HG02610 (cell line): Measurements from ENCODE around the gene EGFR.

Source experiments
- ATAC-seq: cut with Tn5 transposase; IDR thresholded peaks from one replicate; pipeline ENCODE4 v1.9.1; 2021; ENCODE audit warnings: mild to moderate bottlenecking, moderate library complexity; ENCODE audit not compliant: unreplicated experiment

The EGFR gene

DNA sequence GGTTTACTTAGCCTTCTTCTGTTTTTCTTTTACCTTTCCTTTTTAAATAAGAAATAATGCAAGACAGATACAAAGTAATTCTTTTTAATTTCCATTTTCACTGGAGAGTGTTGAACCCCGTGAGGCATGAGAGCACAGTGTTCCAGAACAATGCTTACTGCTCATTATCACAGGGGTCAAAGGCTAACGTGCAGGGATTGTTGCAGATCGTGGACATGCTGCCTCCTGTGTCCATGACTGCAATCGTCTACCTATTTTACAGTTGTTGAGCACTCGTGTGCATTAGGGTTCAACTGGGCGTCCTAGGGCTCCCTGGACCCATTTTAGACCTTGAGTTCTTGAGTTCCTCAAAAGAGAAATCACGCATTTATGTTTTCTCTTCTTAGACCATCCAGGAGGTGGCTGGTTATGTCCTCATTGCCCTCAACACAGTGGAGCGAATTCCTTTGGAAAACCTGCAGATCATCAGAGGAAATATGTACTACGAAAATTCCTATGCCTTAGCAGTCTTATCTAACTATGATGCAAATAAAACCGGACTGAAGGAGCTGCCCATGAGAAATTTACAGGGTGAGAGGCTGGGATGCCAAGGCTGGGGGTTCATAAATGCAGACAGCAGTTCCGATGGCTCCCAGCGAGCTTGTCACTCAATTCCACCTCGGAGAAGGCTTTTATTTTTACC, 124.2 kb downstream of the EGFR start:
- ATAC-seq: no peak

DNA sequence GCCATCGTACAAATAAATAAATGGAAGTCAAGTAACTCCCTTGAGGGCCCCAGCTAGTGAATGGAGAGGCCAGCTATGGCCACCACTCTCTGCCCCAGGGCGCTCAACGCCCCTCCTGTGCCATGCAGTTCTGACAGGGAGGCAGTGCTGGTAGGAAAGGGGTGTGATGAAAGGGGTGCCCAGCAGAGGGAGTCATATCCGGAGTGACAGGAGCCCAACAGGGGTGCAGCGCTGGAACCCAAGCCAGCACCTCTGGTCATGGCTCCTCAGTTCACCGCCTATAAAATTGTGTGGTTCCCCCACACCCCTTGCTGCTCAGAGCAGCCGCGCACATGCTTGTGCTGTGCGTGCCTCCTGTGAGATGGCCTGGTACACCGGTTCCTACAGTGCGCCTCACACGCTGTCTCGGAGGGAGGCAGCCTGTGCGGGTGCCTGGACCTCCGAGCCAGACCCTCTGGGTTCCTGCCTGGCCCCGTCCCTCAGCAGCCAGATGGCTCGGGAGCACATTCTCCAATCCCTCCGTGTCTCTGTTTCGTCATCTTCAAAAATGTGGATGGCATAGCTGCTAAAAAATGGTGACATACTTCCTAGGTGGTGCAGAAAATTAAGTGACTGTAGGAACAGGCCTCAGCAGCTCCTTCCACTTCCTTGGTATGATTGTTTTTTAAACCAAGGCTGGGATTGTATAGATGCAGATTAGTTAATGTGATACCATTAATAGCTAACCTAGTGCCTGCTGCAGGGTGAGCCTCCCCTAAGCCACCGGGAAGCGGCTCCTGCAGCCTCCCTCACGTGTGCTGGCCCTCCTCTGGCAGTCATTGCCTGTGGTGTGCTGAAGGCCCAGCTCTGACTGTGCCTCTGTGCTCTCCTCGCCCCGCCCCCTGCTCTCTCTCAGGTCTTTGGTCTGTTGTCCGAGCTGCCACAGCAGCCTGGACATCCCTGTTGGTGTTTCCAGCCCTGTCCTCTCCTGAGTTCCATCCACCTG, 125.8 kb downstream of the EGFR start:
- ATAC-seq: no peak

DNA sequence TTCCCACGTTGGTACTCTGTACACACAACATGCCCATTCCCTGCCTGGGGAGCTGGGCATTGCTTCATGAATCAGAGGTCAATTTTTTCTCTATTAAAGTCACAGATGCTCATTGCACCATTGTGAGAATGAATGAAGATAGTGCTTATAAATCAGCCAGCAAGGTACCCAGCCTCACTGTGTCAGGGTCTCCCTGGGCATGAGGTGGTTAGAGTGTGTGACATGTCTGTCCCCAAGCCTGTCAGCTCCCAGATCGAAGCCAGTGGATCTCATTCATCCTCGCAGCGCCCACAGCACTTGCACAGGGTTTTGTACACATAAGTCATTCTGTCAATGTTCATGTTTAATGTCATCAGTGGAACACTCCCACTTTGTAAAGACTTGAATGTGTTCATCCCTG, 126.8 kb downstream of the EGFR start:
- ATAC-seq: no peak

DNA sequence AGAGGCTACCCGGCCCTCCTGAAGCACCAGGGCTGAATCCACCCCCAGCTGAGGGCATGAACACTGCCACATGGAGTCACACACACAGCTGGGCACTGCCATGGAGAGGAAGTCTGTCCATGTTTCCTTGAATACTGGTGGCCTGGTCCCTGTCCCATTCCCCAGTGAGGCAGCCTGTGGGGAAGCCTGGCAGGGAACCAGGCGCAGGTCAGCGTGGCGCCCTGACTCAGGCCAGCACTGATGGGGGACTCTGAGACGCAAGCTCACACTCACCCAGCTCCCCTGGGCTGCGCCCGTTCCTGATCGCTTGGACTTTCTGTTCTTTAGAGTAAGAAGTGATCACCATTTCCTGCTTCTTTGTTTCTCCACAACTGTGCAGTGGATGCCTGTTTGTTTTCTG, 128.3 kb downstream of the EGFR start:
- ATAC-seq: no peak

DNA sequence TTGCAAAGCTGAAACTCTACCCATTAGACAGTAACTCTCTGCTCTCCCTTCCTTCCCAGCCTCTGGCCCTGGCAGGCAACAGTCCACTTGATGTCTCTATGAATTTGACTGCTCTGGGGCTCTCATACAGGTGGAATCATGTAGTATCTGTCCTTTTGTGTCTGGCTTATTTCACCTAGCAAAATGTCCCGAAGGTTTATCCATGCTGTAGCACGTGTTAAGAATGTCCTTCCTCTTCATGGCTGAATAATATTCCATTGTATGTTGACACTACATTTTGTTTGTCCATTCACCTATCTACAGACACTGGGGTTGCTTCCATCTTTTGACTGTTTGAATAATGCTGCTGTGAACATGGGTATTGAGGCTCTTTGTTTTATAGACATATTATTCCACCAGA, 128.9 kb downstream of the EGFR start:
- ATAC-seq: no peak

DNA sequence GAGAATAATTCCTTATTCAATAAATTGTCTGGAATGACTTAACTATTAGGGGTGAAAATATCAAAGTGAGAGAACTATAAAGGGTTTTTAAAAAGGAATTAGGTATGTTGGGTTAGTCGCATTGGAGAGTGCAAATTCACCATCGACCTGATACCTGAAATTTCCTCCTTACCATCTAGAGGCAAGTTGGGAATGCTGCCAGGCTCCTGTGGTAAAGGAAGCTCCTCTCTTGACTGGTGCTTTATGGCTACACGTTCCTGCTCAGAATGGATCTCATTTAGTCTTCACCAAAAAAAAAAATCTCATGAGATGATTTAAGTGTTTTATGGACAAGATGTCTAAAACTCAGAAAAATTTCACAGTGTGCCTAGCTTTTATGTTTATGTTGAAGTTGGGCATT, 129.8 kb downstream of the EGFR start:
- no peak for ATAC-seq

DNA sequence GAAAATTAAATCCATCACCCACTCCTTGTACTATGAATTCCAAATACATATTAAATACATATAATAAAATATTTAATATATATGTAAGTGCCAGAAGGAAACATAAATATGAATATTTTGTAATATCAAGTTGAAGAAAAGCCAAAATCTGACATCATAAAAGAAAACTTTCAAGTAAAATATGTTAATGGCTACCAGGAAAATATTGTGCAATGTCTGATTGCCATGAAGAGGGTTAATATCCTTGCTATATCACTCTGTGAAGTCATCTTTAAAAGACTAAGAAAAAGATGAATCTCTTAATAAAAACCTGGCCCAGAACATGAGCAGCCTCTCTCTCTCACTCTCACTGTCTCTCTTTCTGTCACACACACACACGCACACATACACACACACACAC, 130.2 kb downstream of the EGFR start:
- no peak for ATAC-seq

DNA sequence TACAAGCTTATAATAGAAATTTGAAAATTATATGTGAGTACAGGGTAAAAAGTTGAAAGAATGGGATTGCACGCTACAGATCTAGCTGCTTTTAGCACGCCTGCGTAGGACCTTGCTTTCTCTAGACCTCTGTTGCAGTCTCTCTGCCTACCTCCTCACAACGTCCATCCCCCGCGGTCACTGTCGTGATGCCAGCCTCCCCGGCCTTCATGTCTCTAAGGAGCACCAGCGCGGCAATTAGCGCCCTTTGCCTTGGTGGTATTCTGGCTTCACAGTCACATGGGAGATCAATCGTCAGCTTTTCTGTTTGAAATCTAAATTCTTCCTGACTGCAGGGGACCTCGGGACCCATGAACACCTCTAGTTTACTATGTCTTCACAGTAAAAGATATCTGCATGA, 131.3 kb downstream of the EGFR start:
- no peak for ATAC-seq

DNA sequence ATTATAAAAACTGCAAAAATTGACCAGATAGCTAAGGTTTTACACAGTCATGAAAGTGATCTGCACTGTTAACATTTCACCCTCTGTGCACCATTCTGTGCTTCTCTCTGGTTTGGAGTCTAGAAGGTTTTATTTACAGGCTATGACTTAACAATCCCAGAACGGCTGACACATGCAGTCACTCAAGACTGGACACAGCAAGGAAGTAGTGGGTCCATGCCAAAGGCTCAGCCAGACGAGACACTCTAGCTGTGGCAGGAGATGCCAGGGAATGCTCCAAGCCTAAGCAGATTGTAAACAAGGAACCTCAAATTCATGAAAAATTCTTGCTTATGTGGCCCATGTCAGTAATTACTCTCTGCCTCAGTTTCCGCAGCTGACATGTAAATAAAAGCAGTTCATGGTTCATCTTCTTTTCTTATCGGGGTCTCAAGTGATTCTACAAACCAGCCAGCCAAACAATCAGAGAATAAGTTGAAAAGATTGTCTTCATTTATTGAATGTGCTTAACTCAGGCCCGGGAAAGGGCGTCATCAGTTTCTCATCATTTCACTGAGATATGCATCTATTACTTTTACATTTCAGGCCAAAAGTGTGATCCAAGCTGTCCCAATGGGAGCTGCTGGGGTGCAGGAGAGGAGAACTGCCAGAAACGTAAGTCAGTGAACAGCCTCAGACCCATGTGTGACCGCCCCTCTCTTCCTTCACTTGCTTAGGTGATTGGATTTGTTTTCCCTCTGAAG, 132.1 kb downstream of the EGFR start:
- no peak for ATAC-seq

DNA sequence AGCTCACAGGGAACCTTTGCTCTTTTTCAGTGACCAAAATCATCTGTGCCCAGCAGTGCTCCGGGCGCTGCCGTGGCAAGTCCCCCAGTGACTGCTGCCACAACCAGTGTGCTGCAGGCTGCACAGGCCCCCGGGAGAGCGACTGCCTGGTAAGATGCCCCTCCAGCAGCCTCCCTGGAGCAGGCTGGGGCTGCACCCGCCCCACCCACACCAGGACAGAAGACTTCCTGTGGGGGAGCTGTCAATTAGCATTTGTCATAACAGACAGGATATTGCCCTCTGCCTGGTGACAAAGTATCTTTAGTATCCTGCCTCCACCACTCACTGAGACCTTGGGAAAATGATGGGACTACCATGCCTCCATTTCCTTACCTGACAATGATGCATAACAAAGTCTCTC, 133.7 kb downstream of the EGFR start:
- no peak for ATAC-seq

DNA sequence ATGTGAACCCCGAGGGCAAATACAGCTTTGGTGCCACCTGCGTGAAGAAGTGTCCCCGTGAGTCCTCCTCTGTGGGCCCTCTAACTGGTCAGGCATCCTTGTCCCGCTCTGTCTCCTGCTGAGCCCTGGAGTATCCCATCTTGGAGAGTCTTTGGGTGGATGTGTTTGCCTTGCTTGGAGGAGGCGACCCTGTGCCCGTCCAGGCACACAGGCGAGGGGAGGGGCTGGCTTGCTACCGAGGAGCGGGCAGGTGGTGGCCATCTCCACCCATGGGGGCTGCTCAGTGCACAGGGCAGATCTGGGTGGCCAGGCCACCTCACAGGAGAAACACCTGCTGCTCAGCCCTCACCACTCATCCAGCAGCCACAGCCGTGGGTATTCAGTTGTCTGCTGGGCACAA, 135.3 kb downstream of the EGFR start:
- no peak for ATAC-seq

DNA sequence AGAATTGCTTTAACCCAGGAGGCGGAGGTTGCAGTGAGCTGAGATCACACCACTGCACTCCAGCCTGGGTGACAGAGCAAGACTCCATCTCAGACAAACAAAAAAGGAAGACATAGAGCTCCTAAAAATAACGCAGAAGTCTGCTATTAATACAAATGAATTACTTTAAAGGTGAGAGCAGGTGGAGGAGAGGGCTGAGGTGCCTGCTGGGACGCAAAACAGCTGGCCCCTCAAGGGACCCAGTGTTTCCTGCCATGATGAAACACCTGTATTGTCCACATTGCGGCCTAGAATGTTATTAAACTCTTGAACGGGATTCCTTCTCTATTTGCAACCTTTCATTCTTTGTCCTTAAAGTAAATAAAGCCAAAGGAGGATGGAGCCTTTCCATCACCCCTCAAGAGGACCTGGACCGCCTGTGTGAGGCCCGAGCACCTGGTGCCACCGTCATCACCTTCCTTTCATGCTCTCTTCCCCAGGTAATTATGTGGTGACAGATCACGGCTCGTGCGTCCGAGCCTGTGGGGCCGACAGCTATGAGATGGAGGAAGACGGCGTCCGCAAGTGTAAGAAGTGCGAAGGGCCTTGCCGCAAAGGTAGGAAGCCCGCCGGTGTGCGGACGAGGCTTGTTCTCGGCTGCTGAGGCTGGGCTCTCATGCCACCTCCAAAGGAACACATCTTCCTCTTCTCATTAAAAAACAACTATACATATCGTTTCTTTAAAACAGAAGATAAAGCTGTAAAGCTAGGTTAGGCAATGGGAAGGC, 136.7 kb downstream of the EGFR start:
- ATAC-seq: no peak

DNA sequence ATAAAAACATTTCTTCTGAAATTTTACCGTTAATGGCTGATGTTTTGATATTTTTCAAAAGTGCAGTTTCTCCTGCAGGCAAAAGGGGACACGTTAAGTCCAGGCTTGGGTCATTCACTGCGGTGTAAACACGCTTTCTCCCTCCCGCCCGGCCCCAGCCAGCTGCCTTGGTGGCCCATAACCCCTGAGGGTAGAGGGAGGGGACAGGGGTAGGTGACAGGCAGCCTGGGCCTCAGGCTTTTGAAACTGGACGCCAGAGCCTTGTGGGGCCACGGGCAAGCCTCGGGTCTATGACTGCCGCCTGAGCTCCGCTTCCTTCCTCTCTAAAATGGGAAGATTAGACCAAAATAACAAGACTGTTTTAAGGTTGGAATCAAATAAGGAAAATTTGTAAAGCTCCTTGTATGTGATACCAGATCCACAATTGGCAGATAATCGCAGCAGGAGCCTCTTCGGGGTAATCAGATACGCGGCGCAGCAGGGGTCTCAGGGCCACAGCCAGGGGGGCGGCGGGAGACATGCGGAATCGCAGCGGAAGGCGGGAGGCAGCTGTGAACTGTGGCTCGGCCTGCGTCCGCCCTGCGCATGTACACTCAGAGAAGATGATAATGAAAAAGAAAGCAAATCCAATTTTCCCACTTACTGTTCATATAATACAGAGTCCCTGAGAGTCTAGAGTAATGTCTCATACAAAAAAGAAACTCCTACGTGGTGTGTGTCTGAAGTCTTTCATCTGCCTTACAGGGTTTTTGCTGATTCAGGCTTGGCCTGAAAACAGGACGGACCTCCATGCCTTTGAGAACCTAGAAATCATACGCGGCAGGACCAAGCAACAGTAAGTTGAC, 138.3 kb downstream of the EGFR start:
- ATAC-seq: no peak

DNA sequence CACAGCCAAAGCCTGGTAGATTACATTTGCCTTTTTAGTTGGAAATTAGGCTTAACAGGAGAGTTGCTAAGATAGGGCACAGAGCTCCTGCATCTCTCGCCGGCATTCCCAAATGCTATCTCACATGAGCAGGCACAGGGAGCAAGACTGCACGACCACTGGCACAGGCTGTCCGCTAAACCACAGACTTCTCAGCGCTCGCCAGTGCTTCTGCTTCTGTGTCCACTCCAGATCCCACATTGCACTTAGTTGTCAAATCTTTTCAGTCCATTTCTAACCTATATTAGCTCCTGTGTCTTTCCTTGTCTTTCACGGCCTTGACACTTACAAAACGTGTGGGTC, 138.9 kb downstream of the EGFR start:
- ATAC-seq: no peak

DNA sequence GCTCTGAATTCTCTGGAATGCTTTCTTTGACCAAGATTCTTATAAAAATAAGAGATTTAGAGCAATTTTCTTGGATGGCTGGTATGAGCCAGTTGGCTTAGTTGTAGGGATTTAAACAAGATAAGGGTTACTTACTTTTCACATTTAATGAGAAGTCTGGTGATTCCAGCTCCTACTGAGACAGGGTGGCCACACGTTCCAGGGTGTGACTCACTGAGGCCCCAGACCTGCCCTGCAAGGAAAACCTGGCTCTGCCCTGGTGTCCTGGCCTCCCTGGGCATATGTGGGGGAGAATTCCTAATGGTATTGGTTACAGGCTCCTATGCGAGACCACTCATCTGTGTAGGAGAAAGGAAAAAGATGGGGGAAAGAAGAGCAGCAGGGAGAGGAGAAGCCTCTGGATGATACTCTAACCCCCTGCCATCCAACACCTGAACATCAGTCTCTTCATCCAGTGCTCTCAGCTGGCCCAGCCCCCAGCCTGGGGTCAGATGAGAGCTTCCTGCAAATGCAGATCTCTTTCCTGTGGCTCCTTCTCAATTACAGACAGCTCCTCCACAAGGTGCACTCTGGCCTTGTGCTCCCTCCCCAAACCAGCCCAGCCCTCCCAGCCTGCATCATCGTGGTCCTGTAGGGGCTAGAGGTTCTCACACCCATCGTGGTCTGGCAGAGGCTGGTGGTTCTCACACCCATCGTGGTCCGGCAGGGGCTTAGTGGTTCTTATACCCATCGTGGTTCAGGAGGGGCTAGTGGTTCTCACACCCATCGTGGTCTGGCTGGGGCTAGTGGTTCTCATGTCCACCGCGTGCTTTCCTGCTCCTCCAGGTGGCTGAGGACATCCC, 139.9 kb downstream of the EGFR start:
- no peak for ATAC-seq

DNA sequence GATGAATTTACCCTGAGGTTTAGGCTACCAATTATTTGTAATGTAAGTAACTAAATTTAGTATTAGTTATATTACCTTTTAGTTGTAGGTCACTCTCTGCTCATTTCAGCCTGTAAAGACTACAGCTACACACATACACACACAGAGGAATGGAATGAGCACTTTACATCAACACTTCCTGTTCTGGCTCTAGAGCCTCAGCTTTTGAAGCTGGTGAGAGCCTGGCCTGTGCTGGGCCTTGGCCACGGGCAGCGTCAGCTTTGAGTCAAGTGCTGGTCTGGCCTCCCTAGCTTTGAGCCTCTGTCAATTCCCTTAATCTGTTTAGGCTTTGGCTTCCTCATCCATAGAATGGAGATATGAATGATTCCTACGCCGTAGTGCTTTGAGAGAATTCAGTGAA, 141.7 kb downstream of the EGFR start:
- ATAC-seq: no peak

DNA sequence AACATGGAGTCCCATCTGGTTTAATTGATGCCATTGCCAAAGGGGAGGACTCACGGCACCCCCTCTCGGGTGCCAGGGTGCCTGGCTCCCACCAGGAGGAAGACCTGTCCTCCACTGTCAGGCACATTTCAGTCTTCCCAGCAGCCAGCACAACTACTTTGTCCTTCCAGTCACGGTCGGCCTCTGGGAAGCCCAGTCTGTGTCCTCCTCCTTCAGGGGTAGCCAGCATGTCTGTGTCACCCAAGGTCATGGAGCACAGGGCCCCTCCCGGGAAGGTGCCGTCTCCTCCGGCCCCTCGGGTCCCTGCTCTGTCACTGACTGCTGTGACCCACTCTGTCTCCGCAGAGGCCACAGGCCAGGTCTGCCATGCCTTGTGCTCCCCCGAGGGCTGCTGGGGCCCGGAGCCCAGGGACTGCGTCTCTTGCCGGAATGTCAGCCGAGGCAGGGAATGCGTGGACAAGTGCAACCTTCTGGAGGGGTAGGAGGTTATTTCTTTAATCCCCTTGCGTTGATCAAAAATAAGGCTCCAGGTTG, 142.4 kb downstream of the EGFR start:
- ATAC-seq: no peak

DNA sequence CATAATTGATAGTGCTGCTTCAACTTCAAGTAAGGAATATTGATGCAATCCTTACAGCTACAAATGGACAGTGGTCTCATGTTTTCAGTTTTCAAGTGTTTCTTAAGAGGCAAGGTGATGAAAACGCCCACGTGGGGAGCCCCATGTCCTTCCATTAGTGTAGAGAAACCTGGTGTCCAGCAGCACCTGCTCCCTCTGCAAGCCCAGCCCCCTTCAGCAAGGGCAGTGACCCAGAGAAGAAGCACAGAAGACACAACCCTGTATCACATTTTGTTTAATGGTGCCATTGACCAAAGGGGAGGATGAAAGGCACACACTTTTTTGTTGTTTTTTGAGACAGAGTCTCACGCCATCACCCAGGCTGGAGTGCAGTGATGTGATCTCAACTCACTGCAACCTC, 143.7 kb downstream of the EGFR start:
- no peak for ATAC-seq

DNA sequence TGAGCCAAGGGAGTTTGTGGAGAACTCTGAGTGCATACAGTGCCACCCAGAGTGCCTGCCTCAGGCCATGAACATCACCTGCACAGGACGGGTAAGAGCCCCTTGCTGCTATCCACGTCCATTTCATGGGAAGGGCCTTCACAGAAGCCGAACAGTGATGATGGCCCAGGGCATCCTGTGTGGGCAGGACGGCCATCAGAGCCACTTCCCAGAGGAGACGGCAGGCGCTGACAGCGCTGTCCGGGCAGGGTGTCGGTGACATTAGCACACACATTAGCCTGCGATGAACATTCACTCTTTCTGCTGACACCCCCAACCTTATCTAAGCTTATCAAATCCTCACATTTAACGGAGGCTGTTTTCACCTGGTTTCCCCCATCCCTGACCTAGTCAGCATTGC, 144.9 kb downstream of the EGFR start:
- ATAC-seq: no peak
